GM23338 (cell line): ENCODE data around the gene MKLN1. TPM values are rescaled to one million over a fixed set of nuclear protein-coding genes. Genes with fewer than 3 reads are reported as not detected.

Experiments used
- ATAC-seq: fragments of 200-7000 bp; cut with Tn5 transposase; 3 replicates; pipeline ENCODE4 v1.9.1; 2020
- DNase-seq: peaks from one replicate; pipeline ENCODE4 v3.0.0-alpha.2; 2015; ENCODE audit warnings: low spot score
- H2AFZ ChIP-seq: fragments of 200-600 bp; sonication (generic); 2 replicates; pipeline ENCODE4 v1.8.0; 2016; ENCODE audit warnings: antibody characterized with exemption, mild to moderate bottlenecking, moderate library complexity
- H3F3A ChIP-seq: fragments of 200-600 bp; sonication (generic); replicated peaks from 2 replicates; pipeline ENCODE4 v1.8.0; 2017; ENCODE audit warnings: antibody characterized with exemption, mixed run types, low read depth
- H3K27ac ChIP-seq: fragments of 200-600 bp; sonication (generic); 2 replicates; pipeline ENCODE4 v1.6.1; 2016; ENCODE audit warnings: low read depth
- H3K27me3 ChIP-seq: fragments of 200-600 bp; sonication (generic); 2 replicates; pipeline ENCODE4 v1.8.0; 2016; ENCODE audit warnings: mild to moderate bottlenecking, mixed run types, moderate library complexity; ENCODE audit not compliant: insufficient read depth
- H3K36me3 ChIP-seq: fragments of 200-600 bp; sonication (generic); 2 replicates; pipeline ENCODE4 v1.8.0; 2016; ENCODE audit warnings: mild to moderate bottlenecking; ENCODE audit not compliant: insufficient read depth
- H3K4me1 ChIP-seq: fragments of 200-600 bp; sonication (generic); 2 replicates; pipeline ENCODE4 v1.8.0; 2016; ENCODE audit warnings: mild to moderate bottlenecking, moderate library complexity; ENCODE audit not compliant: insufficient read depth
- H3K4me2 ChIP-seq: fragments of 200-600 bp; sonication (generic); 2 replicates; pipeline ENCODE4 v1.7.1; 2017; ENCODE audit warnings: mixed run types
- H3K4me3 ChIP-seq: fragments of 200-600 bp; sonication (generic); 2 replicates; pipeline ENCODE4 v1.6.1; 2016; ENCODE audit warnings: mixed run types
- H3K79me2 ChIP-seq: fragments of 200-600 bp; sonication (generic); replicated peaks from 2 replicates; pipeline ENCODE4 v1.8.0; 2017; ENCODE audit warnings: mild to moderate bottlenecking; ENCODE audit not compliant: insufficient read depth
- H3K9me2 ChIP-seq: fragments of 200-600 bp; sonication (generic); 2 replicates; pipeline ENCODE4 v1.8.0; 2017; ENCODE audit not compliant: insufficient read depth
- H4K20me1 ChIP-seq: fragments of 200-600 bp; sonication (generic); replicated peaks from 2 replicates; pipeline ENCODE4 v1.8.0; 2017; ENCODE audit warnings: mild to moderate bottlenecking; ENCODE audit not compliant: insufficient read depth
- H3K27ac Mint-ChIP-seq: 2 replicates; pipeline ENCODE4 v1.8.0; 2020; ENCODE audit warnings: inconsistent platforms, mild to moderate bottlenecking, moderate library complexity, mixed read lengths
- H3K27me3 Mint-ChIP-seq: 3 replicates; pipeline ENCODE4 v1.8.0; 2022; ENCODE audit warnings: low read depth, mild to moderate bottlenecking, moderate library complexity, mixed read lengths, inconsistent platforms; ENCODE audit not compliant: insufficient read depth, poor library complexity
- H3K36me3 Mint-ChIP-seq: 3 replicates; pipeline ENCODE4 v1.8.0; 2021; ENCODE audit warnings: low read depth, mild to moderate bottlenecking, inconsistent platforms, moderate library complexity, mixed read lengths
- H3K4me1 Mint-ChIP-seq: 3 replicates; pipeline ENCODE4 v1.8.0; 2020; ENCODE audit warnings: mild to moderate bottlenecking, inconsistent platforms, mixed read lengths
- H3K4me3 Mint-ChIP-seq: 3 replicates; pipeline ENCODE4 v1.8.0; 2021; ENCODE audit warnings: moderate library complexity, mild to moderate bottlenecking, inconsistent platforms, mixed read lengths
- H3K9me3 Mint-ChIP-seq: 3 replicates; pipeline ENCODE4 v1.8.0; 2020; ENCODE audit warnings: moderate library complexity, mild to moderate bottlenecking, inconsistent platforms, mixed read lengths
- CREB1 ChIP-seq: fragments of 250-450 bp; sonication (Bioruptor Pico); IDR thresholded peaks from 2 replicates; pipeline ENCODE4 v1.5.0; 2020; ENCODE audit warnings: low read depth, mild to moderate bottlenecking, moderate library complexity
- ETS1 ChIP-seq: IDR thresholded peaks from 2 replicates; pipeline ENCODE4 v1.6.1; 2016; ENCODE audit warnings: antibody characterized with exemption
- EZH2 ChIP-seq: fragments of 200-600 bp; sonication (generic); IDR thresholded peaks from one replicate; pipeline ENCODE4 v1.8.0; 2017; ENCODE audit warnings: antibody characterized with exemption, mild to moderate bottlenecking, low read depth; ENCODE audit not compliant: unreplicated experiment
- EZH2phosphoT487 ChIP-seq: fragments of 200-600 bp; sonication (generic); IDR thresholded peaks from one replicate; pipeline ENCODE4 v1.8.1; 2018; ENCODE audit warnings: antibody characterized with exemption; ENCODE audit not compliant: unreplicated experiment
- NANOG ChIP-seq: IDR thresholded peaks from 2 replicates; pipeline ENCODE4 v1.6.1; 2016; ENCODE audit warnings: antibody characterized with exemption, borderline replicate concordance
- POLR2AphosphoS5 ChIP-seq: IDR thresholded peaks from 2 replicates; pipeline ENCODE4 v1.6.1; 2016; ENCODE audit warnings: antibody characterized with exemption, low read depth
- STAT1 ChIP-seq: IDR thresholded peaks from one replicate; pipeline ENCODE4 v1.6.1; 2016; ENCODE audit warnings: antibody characterized with exemption; ENCODE audit not compliant: unreplicated experiment
- ZNF114 ChIP-seq: fragments of 250-450 bp; sonication (Bioruptor Pico); IDR thresholded peaks from 2 replicates; pipeline ENCODE4 v1.5.0; 2020; ENCODE audit warnings: mild to moderate bottlenecking, moderate library complexity
- ZNF331 ChIP-seq: fragments of 250-450 bp; sonication (Bioruptor Pico); IDR thresholded peaks from 2 replicates; pipeline ENCODE4 v1.5.0; 2020; ENCODE audit warnings: low read depth, mild to moderate bottlenecking, moderate library complexity
- ZNF462 ChIP-seq: fragments of 250-450 bp; sonication (Bioruptor Pico); IDR thresholded peaks from 2 replicates; pipeline ENCODE4 v1.5.0; 2020; ENCODE audit warnings: mild to moderate bottlenecking, moderate library complexity
- polyA plus RNA-seq: library from polyadenylated mRNA; unstranded; fragments of >200 nt; fragmentation: Nextera tagmentation; extraction: Ambion mirVana; gene quantifications from 2 replicates; pipeline ENCODE4 v1.2.1, GENCODE V29; 2016
- total RNA-seq: library from RNA; depleted of rRNA; stranded (reverse); fragments of >200 nt; shearing (Covaris generic); gene quantifications from 2 replicates; pipeline ENCODE4 v1.2.3, GENCODE V29; 2014

MKLN1 gene
- total and polyA plus RNA-seq, 2 experiments from 2014 or later = 25.3 to 46.5 TPM

GRCh38 chr7:131509781-131510180, 182.1 kb downstream of the MKLN1 start (continued):
- TF ChIP-seq ETS1 (no peak), ZNF462 (CRISPR knock-in tag) (no peak), EZH2 (no peak), STAT1 (no peak), NANOG (no peak), ZNF331 (CRISPR knock-in tag) (no peak), CREB1 (CRISPR knock-in tag) (no peak), POLR2AphosphoS5 (no peak), ZNF114 (no peak)

GRCh38 chr7:131511071-131511470, 183.4 kb downstream of the MKLN1 start:
- peaks cover 70% of the 10 kb centered on the region for H3K4me1 Mint-ChIP-seq
- H3K36me3 Mint-ChIP-seq = peaks cover 77% of the 10 kb centered on the region
- H3K79me2 ChIP-seq = peaks cover 87% of the 10 kb centered on the region
- TF ChIP-seq CREB1 (CRISPR knock-in tag) (no peak), EZH2phosphoT487 (no peak), STAT1 (no peak), ZNF462 (CRISPR knock-in tag) (no peak)

More at GRCh38 chr7:131511071-131511470, 183.4 kb downstream of the MKLN1 start:
- Histone ChIP-seq H3K4me1 (peaks cover 35% of the 10 kb centered on the region), H3K27ac (0 out of 2 replicates have a peak overlapping the region, but pooled peaks have one; percentile 96), H4K20me1 (peaks cover 72% of the 10 kb centered on the region), H3K27me3 (no peaks in the 10 kb centered on the region), H3K4me3 (no peak overlapping the region), H3K9me2 (no peaks in the 10 kb centered on the region), H3K36me3 (peaks cover 57% of the 10 kb centered on the region), H3K4me2 (no peak overlapping the region), H2AFZ (no peak overlapping the region), H3F3A (peaks cover 86% of the 10 kb centered on the region)
- H3K4me3 Mint-ChIP-seq = no peak overlapping the region
- DNase-seq (no peak), ATAC-seq (no peak)
- peak overlapping the region; percentile 80 for H3K27ac Mint-ChIP-seq
- H3K9me3 Mint-ChIP-seq = no peaks in the 10 kb centered on the region
- H3K27me3 Mint-ChIP-seq = peaks cover 40% of the 10 kb centered on the region
